Measurements from ENCODE around the gene ABCA2.

Gene ABCA2

DNA sequence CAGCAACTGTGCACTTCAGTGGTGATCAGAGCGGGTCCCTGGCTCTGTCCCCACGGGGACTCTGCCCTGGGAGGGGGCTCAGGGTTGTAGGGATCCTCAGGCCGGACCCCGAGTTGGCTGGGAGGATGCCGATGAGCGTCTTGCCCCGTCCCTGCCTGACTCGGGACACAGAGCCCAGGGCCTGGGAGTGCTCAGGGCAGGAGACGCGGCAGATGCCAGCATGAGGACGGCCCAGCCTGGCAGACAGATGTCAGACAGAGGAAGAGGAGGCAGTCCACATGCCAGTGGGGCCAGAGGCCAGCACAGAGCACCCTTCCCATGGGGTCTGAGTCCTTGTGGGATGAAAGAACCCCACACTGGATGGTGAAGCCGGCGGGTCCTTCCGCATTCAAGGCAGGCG is 64.7 kb downstream of the ABCA2 start:
- no peak for DNase-seq

GRCh38 chr9:136962701-136963248 is 65.3 kb downstream of the ABCA2 start:
- DNase-seq, result no peak

GRCh38 chr9:136962163-136962562 is 65.9 kb downstream of the ABCA2 start:
- DNase-seq, result no peak

DNA sequence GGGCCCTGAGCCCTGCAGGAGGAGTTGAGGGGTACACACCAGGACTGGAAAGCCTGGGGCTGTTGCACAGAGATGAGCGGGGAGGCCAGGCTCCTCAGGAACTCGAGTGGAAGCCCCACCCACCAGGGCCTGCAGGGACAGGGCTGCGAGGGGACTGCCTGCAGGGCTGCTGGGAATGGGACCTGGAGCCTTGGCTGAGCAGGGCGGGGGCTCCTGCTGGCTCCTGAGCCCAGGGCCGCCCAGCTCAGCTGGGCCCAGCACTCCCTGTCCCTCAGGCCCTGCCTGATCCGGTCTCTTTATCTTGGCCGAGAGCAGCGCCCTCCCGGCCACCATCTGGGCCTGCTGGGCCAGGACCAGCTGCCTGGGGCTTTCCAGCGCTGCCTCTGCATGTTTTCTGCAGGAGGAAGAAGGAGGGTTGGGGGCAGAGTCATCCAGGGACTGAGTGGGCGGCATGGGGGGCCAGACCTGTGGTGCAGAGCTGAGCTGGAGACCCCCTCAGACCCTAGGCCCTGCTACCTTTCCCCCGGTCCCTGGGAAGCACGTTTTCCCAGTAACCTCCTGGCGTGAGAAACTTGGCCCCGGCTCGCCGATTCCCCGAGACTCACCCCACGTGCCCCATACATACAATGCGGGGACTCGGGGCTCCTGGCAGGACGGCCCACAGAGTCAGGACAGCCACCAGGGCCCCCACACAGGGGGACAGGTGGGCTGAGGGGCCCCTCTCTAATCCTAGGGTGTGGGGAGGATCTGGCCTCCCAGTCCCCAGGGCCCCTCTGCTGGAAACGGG is 66.6 kb downstream of the ABCA2 start:
- no peak for DNase-seq

GRCh38 chr9:136960938-136961275 is 67.1 kb downstream of the ABCA2 start:
- DNase-seq, result no peak

DNA sequence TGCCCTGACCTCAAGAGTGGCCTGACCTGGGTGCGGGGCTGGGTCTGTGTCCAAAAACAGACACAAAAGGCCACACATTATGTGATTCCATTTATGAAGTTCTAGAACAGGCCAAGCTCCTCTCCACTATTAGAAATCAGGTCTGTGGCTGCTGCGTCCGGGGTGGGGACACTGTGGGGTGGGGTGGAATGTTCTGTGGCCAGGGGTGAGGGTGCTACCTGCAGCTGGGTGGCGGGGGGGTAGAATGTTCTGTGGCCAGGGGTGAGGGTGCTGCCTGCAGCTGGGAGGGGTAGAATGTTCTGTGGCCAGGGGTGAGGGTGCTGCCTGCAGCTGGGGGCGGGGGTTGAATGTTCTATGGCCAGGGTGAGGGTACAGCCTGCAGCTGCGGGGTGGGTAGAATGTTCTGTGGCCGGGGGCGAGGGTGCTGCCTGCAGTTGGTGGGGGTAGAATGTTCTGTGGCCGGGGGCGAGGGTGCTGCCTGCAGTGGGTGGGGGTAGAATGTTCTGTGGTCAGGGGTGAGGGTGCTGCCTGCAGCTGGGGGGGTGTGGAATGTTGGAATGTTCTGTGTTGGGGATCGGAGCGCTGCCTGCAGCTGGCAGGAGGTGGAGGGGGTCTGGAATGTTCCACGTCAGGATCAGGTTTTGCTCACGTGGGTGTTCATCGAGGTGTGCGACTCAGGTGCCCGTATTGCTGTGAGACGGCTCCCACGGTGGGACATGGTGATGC is 67.7 kb downstream of the ABCA2 start:
- DNase-seq, result no peak

DNA sequence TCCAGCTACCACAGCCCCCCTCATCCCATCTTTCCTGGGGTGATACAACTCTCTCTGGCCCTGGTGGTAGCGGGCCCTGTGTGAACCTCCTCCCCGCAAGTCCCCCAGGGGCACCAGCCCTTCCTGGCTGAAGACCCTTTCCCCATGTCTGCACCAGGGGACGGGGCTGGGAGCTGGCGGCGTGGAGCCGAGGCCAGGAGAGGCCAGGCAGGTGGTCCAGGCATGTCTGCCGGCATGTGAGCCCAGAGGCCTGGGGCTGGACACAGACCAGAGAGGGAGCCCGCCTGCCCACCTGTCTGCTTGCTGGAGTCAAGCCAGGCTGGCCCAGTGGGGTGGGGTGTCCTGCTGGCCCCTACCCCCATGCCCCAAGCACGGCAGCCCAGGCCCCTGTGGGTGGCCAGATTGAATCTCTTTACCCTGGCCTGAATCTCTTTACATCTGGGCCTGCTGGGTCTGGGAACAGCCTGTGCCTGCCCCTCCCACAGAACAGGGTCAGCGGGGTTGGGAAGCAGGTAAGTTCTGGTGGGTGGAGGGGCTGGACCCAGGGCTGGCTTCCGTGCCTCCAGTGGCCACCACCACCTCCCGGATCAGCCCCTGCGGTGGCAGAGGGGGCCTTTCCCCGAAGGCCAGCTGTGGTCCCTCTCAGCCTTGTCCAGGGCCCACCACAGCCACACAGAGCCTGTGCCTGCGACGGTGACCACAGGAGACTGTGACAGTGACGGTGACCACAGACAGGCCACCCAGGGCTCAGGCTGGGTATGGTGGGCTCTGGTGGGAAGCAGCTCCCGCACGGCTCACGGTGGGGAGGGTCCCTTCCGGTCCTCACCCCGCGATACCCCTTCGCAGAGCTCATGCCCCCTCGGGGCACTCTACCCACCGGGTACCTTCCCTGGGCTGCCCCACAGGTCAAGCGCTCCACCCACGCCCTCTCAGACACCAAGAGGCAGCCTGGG is 68.9 kb downstream of the ABCA2 start:
- no peak for DNase-seq

GRCh38 chr9:136958473-136958872 is 69.6 kb downstream of the ABCA2 start:
- no peak for DNase-seq

- DNase-seq, result no peak
These were observed 70.1 kb downstream of the ABCA2 start for GRCh38 chr9:136957901-136958300.

GRCh38 chr9:136957461-136957860 is 70.6 kb downstream of the ABCA2 start:
- no peak for DNase-seq
